ENCODE data around the gene CRYGB.

- TF ChIP-seq RAD21 (IDR thresholded peaks at IDR 0.05; ENCODE audit: low read length) = no peak
- no peak for TF ChIP-seq CTCF (IDR thresholded peaks at IDR 0.05)
- TF ChIP-seq FOXM1 (IDR thresholded peaks at IDR 0.05; ENCODE audit: low read depth) = no peak
- TF ChIP-seq IRF3 (IDR thresholded peaks at IDR 0.05; ENCODE audit: low read depth, low read length) = no peak
- no peak for TF ChIP-seq YY1 (IDR thresholded peaks at IDR 0.05; ENCODE audit: low read depth)
- TF ChIP-seq MAX (IDR thresholded peaks at IDR 0.05; ENCODE audit: low read depth) = no peak
- no peak for TF ChIP-seq USF2 (IDR thresholded peaks at IDR 0.05; ENCODE audit: borderline replicate concordance, low read depth, low read length)
- no peak for TF ChIP-seq MXI1 (IDR thresholded peaks at IDR 0.05; ENCODE audit: low read depth, low read length)
- TF ChIP-seq RFX5 (IDR thresholded peaks at IDR 0.05; ENCODE audit: low read length) = no peak
- no peak for TF ChIP-seq TCF12 (IDR thresholded peaks at IDR 0.05)
- TF ChIP-seq EZH2phosphoT487 (IDR thresholded peaks at IDR 0.05; ENCODE audit: borderline replicate concordance, low read depth) = no peak
- no peak for TF ChIP-seq REST (IDR thresholded peaks at IDR 0.05; ENCODE audit: low read depth, low read length)
- no peak for TF ChIP-seq GATA2 (CRISPR knock-in tag; IDR thresholded peaks at IDR 0.05)
These were observed 6.5 kb downstream of the CRYGB start for GRCh38 chr2:208139447-208139846.
